ENCODE measurements around the gene TUBB6.

Gene TUBB6

GRCh38 chr18:12330766-12331165, 22.7 kb downstream of the TUBB6 start:
- TF ChIP-seq CTCF (IDR thresholded peaks at IDR 0.05) = no peak

DNA sequence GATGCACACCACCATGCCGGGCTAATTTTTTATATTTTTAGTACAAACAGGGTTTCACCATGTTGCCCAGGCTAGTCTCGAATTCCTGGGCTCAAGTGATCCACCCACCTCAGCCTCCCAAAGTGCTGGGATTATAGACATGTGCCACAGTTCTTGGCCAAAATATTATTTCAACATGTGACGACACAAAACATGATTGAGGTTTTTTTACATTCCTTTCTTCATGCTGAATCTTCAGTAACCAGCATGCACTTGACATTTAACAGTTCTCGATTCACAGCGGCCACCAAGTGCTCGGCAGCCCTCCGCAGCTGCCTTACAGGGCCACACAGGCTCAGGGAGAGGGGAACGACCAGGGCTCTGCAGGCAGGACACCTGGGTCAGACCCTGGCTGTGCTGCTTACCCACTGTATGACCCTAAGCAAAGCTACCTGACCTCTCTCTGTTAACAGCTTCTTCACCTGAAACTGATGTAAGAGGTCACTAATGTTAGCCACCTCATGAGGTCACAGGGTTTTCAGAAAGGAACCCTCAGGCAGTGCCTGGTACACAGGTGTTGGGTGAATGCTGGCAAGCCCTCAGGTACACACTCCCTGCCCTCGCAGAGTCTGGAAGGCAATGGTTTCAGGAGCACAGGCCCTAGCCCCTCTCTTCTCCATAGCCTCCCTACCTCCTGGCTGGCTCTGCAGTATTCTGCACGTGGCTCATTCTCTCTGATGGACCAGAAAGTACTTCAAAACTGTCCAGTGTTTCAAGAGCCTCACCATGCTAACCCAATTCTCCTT, 25.7 kb downstream of the TUBB6 start:
- no peak for TF ChIP-seq CTCF (IDR thresholded peaks at IDR 0.05)

- no peak for TF ChIP-seq CTCF (IDR thresholded peaks at IDR 0.05)
Observed at GRCh38 chr18:12334366-12334808, 26.3 kb downstream of the TUBB6 start.

DNA sequence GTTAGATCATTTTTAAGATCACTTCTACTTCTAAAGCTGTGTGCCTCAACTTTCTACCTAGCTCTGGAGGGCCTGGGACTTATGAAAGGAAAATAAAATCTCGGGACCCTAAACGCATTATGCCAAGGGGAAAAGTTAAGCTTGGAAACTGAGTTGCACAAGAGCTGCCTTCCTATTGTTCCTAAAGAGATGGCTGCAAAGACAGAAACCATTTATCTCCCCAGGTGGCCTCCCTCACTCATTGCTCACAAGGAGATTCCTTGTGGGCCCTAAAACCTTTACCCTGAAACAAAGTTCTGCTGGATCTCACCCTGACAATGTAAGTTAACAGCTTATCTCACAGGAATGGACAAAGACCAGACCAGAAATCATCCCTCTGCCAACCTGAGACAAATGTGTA, 26.8 kb downstream of the TUBB6 start:
- no peak for TF ChIP-seq CTCF (IDR thresholded peaks at IDR 0.05)

- no peak for TF ChIP-seq CTCF (IDR thresholded peaks at IDR 0.05)
Observed at GRCh38 chr18:12335503-12335902, 27.5 kb downstream of the TUBB6 start.

- no peak for TF ChIP-seq CTCF (IDR thresholded peaks at IDR 0.05)
Observed at GRCh38 chr18:12336171-12336613, 28.2 kb downstream of the TUBB6 start.

DNA sequence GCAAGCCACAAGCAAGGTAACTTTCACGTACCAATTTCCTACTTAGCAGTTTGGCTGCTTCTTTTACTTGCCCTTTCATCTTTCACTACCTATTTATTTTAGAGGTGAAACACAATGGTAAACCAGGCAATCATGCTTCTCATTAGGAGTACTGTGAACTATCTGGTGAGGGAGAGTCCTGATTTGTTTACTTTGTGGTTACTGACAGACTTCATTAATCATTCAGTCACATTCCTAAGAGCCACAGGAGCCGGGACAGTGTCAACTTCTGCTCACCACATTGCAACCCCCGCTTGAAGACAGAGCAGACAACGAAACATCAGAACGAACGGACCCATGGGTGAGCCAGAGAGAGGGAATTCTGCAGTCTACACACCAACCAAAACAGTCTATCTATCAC, 28.8 kb downstream of the TUBB6 start:
- no peak for TF ChIP-seq CTCF (IDR thresholded peaks at IDR 0.05)
